Measurements from ENCODE around the gene PEAR1.
A peak's percentile ranks its signal among the peaks of the same experiment; 100 is the strongest.

The PEAR1 gene

DNA sequence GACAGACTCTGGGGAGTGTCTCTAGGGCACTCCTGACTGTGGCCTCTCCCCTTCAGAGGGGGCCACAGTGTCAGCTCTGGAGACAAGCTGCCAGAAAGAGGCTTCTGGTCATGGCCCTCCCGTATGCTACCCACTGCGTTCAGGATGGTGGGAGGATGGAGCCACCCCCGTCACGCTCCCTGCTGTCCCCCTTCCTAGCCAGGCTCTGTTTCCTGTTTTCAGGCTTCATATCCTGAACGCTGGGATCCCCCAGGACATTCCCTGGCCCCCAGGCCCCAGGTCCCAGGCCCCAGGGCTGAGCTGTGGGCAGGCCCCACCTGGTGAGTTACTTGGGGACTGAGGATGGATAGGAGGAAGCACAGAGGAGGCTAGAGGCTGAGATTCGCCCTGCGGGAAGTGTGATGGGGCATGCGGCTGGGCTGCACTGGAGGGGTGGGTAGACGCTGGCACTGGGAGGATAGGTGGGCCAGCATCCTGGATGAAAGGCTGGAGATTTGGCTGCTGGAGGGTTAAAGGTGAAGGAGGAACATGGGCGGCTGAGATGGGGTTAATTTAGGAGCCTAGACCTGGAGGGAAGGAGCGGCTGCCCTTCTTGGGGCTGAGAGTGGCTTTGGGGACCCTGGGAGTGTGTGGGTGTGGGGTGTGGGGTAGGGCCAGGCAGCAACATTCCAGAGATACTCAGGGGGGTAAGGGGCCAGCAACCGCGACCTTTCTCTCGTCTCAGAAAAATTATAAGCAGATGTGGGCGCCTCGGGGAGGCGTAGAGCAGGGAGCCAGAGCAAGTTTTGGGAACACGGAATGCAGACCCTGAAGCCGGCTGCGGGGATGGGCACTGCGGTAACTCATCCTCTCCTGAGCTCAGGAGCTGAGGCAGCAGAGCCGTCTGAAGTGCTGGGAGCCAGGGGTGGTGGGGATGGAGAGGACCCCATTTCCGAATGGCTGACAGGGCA is 8.7 kb downstream of the PEAR1 start:
- no peak for DNase-seq

GRCh38 chr1:156903328-156904091 is 10.0 kb downstream of the PEAR1 start:
- no peak for DNase-seq

DNA sequence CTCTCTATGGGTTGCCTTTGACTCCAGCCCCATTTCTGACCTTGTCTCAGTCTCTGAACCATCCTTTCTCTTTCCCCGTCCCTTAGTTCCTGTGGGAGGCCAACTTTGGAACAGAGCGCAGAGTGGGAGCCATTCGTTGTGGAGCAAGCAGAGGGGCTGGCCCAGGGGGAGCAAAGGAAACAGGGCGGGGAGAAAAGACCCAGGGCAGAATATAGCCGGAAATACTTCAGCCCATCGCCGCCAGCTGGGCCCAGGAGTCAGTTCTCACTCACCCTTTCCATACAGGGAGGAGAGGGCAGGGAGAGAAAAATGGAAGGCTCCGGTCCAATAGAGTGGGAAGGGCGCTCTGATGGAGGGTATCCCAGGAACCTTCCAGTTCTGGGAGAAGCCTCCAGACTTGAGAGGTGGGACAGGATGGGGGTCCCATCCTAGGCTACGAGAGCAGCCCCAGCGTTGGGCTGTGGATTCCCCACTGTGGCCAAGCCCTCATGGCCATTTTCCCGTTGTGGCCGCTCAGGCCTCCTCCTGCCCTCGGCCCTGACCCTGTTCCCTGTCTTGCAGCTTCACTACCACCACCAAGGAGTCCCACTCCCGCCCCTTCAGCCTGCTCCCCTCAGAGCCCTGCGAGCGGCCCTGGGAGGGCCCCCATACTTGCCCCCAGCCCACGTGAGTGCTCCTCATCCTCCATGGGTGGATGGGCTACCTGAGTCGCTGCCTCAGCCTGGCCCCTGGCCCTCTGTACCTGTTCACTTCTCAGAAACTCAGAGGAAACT is 10.9 kb downstream of the PEAR1 start:
- DNase-seq = no peak

DNA sequence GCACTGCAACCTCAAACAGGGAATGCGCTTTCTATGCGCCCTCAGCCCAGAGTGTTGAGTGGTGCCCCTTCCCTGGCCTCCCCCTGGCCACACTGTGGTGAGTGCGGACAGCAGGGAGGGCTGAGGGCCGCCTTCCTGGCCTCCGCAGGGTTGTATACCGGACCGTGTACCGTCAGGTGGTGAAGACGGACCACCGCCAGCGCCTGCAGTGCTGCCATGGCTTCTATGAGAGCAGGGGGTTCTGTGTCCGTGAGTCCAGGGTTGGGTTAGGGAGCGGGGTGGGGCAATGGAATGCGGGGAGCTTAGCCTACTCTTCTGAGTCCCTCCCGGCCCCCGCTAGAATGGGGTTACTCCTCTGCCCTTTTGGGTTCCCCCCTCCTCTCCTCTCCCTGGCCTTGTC is 11.7 kb downstream of the PEAR1 start:
- no peak for DNase-seq

GRCh38 chr1:156905651-156906050 is 12.1 kb downstream of the PEAR1 start:
- no peak for DNase-seq

DNA sequence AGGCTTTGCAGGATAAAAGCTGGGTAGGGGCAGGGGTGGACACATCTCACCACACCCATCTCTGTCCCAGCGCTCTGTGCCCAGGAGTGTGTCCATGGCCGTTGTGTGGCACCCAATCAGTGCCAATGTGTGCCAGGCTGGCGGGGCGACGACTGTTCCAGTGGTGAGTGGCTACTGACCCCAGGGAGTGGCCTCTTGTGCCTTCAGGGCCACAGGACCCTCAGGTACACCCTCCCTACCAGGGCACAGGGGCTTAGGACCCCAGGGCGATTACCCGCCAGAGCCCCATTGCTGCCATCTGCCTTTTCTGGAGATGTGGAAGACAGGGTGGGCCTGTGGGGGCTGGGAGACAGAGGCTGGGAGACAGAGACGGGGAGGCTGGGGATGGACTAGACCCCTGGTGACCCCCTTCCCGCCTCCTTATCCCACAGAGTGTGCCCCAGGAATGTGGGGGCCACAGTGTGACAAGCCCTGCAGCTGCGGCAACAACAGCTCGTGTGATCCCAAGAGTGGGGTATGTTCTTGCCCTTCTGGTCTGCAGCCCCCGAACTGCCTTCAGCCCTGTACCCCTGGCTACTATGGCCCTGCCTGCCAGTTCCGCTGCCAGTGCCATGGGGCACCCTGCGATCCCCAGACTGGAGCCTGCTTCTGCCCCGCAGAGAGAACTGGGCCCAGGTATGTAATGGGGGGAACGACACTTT is 12.8 kb downstream of the PEAR1 start:
- DNase-seq = no peak

DNA sequence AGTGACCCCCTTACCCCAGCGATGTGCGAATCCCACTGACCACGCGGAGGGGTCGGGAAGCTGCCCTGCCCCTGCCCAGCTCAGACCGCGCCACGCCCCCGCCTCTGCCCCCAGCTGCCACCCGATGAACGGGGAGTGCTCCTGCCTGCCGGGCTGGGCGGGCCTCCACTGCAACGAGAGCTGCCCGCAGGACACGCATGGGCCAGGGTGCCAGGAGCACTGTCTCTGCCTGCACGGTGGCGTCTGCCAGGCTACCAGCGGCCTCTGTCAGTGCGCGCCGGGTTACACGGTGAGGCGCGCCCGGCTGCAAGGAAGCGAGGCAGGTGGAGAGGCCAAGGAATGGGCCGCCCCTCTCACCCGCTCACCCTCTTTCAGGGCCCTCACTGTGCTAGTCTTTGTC is 15.0 kb downstream of the PEAR1 start:
- no peak for DNase-seq

DNA sequence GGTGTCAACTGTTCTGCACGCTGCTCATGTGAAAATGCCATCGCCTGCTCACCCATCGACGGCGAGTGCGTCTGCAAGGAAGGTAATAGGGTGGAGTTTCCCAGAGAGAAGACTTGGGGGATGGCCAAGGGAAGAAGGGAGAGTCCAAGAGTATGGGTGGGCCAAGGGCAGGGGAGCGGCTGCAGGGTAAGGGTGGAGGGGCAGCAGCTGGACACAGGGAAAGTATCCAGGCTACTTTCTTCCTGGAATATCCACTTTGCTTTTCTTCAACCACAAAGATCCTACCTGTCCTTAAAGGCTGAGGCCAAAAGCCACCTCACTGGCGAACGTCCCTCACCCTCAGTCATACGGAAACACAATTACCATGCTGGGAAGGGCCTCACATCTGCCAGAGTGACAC is 15.4 kb downstream of the PEAR1 start:
- no peak for DNase-seq

DNA sequence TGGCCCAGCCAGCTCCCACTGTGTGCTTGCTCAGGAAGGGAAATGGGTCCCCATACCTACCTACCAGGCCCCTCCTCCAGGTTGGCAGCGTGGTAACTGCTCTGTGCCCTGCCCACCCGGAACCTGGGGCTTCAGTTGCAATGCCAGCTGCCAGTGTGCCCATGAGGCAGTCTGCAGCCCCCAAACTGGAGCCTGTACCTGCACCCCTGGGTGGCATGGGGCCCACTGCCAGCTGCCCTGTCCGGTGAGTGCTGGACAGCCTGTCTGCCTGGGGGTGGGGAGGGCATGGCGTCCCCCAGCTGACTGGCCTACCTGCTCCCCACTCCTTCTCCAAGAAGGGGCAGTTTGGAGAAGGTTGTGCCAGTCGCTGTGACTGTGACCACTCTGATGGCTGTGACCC is 16.2 kb downstream of the PEAR1 start:
- DNase-seq = no peak

- DNase-seq = no peak
These were observed 16.8 kb downstream of the PEAR1 start for GRCh38 chr1:156910309-156910782.

GRCh38 chr1:156911577-156912298 is 18.2 kb downstream of the PEAR1 start:
- no peak for DNase-seq

DNA sequence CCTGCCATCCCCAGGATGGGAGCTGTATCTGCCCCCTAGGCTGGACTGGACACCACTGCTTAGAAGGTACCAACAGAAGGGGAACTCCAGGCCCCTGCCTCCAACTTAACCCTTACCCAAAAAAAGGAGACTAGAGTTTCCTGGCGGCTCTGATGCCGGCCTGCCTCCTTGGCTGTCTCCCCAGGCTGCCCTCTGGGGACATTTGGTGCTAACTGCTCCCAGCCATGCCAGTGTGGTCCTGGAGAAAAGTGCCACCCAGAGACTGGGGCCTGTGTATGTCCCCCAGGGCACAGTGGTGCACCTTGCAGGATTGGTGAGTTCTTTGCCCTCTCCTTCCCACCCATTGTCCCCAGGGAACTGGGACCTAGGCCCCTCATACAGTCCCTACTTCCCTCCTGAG is 18.8 kb downstream of the PEAR1 start:
- no peak for DNase-seq

- DNase-seq = no peak
These were observed 19.6 kb downstream of the PEAR1 start for GRCh38 chr1:156912861-156913808.

- no peak for DNase-seq
These were observed 20.4 kb downstream of the PEAR1 start for GRCh38 chr1:156913809-156914387.

- no peak for DNase-seq
These were observed 20.9 kb downstream of the PEAR1 start for GRCh38 chr1:156914440-156914856.

- peak; percentile 3 for DNase-seq
These were observed 26.9 kb downstream of the PEAR1 start, which contains the start of gene LRRC71 for GRCh38 chr1:156920233-156921052. Gene LRRC71, plus strand, starts transcription at chr1:156920632. Its CDS starts 172 bp downstream, at chr1:156920804.

- no peak for DNase-seq
These were observed 27.6 kb downstream of the PEAR1 start for GRCh38 chr1:156921053-156921529.

- DNase-seq = no peak
These were observed 29.6 kb downstream of the PEAR1 start for GRCh38 chr1:156922986-156923669.
